Cortex of kidney (tissue), 1 donor: ENCODE measurements around the gene CKM.
A peak's percentile ranks its signal among the peaks of the same experiment; 100 is the strongest.

ENCODE experiments used
- DNase-seq: peaks from one replicate; lab custom pipeline; 2025; lab: John Stamatoyannopoulos, UW

Gene CKM

DNA sequence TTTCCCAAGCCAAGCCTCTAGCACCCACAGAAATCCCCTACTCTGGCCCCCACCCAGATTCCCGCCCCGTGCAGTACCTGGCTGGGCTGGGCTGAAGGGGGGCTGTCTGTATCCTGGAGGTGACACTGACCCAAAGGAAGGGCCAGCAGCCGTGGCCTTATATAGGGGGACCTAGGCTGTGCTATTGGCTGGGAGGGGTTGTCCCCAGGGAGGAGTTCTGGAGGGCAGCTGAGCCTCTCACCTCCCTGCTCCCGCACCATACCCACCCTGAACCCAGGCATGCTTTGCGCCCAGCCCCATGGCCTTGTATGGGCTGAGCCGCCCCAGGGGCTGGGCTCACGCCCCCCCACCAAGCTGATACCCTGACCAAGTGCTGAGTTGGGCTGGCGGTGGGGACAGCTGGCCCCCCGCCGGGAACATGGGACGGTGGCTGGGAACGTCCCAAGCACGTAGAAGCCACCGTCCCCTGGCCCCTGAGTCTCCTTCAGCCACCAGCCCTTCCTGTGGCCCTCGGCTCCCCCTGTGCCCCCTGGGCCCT is at the start of gene CKM:
CKM (minus strand) TSS at position 132 of the 538 bp plus-strand sequence. CDS start 3,162 bp downstream, outside the sequence.
- DNase-seq: no peak

DNA sequence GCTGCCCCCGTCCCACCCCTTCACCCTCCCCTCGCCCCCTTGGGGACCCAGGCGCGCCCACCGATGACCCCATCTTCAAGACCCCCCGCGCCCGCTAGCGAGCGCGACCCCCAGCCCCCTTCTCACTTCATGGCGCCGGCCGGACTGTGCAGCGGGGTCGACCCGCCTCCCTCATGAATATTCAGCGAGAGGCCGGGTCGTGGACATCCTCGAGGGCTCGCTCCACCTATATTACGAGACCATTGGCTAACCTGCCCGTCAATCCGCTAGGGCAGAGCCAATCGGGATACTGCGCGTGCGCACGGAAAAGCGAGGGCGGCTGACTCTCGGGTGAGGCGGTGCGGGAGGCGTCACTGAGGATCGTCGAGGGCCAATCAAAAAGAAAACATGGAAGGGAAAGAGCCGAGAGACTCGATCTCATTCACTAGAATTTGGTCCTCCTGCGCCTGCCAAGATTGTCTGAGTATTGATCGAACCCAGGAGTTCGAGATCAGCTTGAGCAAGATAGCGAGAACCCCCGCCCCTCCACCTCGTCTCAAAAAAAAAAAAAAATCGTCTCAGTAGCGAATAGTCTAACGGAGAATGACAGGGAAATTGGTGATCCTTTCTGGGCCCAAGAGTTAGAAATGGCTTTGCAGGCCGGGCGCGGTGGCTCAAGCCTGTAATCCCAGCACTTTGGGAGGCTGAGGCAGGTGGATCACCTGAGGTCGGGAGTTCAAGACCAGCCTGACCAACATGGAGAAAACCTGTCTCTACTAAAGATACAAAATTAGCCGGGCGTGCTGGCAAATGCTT is 47.9 kb upstream of the CKM start, which contains the start of gene ERCC2:
ERCC2 (minus strand) TSS at position 164 of the 795 bp plus-strand sequence; CDS start at position 131, 33 bp downstream.
- DNase-seq: peak; percentile 37

- no peak for DNase-seq
Measured at GRCh38 chr19:45368737-45369340, 46.2 kb upstream of the CKM start.

- no peak for DNase-seq
Measured at GRCh38 chr19:45368127-45368526, 45.5 kb upstream of the CKM start.

GRCh38 chr19:45364696-45365095 is 42.0 kb upstream of the CKM start:
- no peak for DNase-seq

GRCh38 chr19:45363861-45364459 is 41.3 kb upstream of the CKM start:
- no peak for DNase-seq

GRCh38 chr19:45362291-45362690 is 39.6 kb upstream of the CKM start:
- DNase-seq: no peak

DNA sequence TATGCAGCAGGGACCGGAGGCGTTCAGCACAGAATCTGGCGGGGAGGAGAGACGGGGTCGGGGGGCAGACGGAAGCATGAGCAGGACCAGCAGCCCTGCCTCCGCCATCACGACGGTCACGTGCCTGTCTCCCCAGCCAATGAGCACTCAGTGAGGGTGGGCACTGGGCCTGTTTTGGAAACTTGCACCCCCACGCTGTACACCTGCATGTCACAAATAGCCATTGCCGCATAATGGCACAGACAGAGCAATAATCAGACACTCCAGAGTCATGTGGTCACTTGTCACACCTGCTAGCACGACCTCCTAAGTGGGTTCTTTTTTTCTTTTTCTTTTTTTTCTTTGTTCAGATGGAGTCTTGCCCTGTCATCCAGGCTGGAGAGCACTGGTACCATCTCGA is 38.9 kb upstream of the CKM start:
- no peak for DNase-seq

GRCh38 chr19:45358213-45358792 is 35.6 kb upstream of the CKM start:
- no peak for DNase-seq

DNA sequence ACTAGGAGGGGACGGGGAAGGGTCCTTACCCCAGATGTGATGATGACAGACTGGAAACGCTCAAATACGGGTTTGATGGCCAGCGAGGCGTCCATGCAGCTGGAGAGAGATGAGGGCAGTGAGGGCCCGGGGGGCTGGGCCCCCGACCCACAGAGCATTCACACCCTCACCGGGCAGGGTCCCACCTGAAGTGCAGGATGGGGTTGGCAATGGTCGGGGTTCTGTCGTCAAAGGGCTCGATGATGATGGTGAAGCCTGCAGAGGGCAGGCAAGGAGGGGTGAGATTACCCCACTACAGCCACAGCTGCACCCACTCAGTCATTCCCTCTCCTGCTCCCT is 34.7 kb upstream of the CKM start:
- DNase-seq: no peak

DNA sequence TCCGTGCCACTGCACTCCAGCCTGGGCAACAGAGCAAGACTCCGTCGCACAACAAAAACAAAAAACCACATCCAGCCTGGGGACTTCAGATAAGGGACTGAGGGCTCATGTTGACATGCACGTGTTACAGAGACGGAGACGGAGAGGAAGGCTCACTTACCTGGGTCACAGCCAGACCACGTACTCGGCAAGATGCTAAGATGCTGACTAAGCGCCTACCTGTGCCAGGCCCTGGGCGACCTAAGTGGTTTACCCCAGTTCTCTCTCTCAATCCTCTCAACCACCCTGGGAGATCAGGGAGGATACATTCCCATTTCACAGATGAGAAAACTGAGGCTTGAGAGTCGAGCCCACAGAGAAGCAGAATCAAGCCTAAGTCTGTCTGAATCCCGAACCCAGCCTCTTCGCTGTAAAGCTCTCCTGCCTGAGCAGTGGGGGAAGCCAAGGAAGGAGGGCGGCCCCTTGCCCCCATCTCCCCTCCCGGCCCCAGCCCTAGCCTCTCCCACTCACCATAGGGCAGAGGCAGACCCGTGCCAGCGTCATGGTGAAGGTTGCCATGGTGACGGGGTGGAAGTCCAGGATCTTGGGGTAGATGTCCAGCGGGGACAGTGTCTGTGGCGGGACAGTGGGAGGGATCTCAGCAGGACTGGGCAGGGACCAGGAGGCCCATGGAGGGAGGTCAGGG is 34.2 kb upstream of the CKM start:
- DNase-seq: no peak

GRCh38 chr19:45355910-45356309 is 33.2 kb upstream of the CKM start:
- no peak for DNase-seq

DNA sequence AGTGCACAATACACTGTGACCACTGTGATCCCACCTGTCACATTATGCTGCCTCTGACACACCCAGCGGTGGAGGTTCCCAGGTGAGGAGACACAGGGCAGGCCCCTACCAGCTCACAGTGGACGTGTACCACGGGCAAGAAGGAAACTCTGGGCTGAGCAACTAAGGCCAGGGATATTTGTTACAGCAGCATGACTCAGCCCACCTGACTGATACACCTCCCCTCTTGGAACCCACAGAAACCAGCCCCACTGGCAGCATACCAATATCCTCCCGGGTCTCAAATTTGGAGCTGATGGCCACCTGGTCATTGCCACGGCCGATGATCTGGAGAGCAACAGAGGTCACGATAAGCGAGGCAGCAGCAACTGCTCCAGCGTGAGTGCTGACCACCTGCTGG is 32.7 kb upstream of the CKM start:
- no peak for DNase-seq

GRCh38 chr19:45354241-45354842 is 31.7 kb upstream of the CKM start:
- DNase-seq: no peak

DNA sequence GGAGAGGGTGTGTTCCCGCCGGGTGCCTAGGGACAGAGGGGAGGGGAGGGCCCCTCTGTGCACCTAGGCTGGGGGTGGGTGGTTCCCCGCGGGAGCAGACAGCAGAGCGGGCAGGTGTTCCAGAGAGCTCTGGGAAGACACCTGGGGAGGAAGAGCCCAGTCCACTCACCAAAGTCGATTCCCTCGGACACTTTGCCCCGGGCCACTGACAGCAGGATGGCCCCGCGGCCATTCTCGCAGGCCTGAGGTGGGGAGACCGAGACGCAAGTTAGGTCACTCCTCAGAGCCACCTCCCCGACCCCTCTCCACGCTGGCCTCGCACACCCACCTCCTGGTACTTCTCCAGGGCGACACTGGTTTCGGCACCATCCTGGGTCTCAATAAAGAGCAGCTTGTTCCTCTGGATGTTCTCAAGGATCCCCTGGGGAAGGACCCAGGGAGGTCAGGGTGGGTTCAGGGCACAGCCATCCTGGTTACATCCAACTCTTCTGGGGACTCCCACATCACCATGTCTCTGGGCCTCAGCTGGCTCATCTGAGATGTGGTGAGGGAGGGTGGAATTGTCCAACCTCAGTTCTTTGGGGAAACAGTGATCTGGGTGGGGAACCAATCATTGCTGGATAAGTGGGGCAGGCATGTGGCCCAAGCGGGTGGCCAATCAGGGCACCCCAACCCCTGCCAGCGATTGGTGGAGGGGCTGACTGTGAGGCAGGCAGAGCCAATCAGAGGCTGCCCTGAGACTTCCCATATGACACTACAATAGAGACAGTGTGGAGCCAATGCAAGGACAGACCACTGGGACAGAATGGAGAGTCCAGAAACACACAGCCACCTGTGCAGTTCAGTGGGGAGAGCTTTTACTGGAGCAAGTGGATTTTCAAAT is 30.5 kb upstream of the CKM start:
- no peak for DNase-seq

- no peak for DNase-seq
Measured at GRCh38 chr19:45352471-45352870, 29.8 kb upstream of the CKM start.

DNA sequence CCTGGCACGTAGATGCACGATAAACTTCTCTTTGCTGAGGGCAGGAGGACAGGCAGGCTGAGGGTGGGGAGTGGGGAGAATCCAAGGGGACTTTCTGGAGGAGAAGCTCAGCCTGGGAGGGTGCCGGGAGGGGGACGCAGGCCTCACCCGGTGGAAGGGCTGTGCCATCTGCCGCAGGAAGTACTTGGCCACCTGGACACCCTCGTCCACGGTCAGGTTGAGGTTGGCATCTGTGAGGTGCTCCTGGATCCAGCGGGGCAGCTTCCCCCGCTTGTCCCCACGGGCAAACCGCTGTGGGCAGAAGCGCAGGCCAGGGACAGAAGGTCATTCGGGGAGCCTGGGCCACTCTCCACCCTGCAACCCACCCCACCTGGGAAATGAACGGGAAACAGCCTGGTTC is 29.4 kb upstream of the CKM start:
- DNase-seq: no peak

GRCh38 chr19:45351401-45351952 is 28.8 kb upstream of the CKM start:
- no peak for DNase-seq

DNA sequence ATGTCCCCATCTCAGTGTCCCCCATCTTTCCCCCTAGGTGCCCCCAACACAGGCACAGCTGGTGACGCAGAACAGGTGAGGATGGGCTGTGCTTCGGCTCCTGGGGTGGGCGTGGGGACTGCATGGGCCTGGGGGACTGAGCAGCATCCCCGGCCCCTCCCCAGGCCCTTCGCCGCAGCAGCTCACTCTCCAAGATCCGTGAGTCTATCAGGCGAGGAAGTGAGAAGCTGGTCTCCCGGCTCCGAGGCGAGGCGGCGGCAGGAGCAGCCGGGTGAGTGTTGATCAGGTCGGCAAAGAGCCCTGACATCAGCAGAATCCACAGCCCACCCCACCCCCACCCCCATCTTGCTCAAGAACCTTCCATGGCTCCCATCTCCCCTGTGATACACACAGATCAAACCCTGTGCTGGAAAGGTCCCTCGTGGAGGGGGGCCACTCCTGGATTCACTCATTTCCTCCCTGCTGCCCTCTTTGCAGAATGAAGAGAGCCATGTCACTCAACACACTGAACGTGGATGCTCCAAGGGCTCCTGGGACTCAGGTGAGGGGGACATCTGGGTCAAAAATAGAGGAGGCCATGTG is 27.9 kb upstream of the CKM start:
- DNase-seq: no peak

GRCh38 chr19:45349430-45349941 is 26.8 kb upstream of the CKM start:
- DNase-seq: no peak
